ENCODE results near the gene PARP11. TPM values are rescaled to one million over a fixed set of nuclear protein-coding genes. Genes with fewer than 3 reads are reported as not detected.

Gene PARP11
- total RNA-seq, 1 experiment from 2014 or later: 11.3 TPM

DNA sequence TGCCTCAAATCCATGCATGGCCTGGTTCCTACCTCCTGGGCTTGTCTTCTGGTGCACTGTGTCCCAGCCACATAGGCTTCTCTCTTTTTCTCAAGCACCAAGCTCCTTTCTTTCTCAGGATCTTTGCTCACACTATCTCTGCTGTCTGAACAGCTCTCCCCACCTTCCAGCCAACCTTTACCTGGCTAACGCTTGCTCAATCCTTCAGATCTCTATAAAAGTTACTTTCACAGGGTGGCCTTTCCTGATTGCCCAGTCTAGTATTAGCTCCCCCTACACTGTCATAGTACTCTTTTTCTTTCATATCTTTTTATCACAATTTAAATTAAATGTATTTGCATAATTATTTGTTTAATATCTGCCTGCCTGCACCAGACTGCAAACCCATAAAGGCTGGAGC lies 3.8 kb downstream of the PARP11 start:
- Mint-ChIP-seq H3K27me3 (ENCODE audit: low read depth) (no peaks in the 10 kb centered on the region; the same call in 1 of the 2 replicates), H3K4me1 (peaks cover 12 to 16% of the 10 kb centered on the region in 2 experiments), H3K36me3 (ENCODE audit: insufficient read depth in 1 of 3, low read depth in 3 of 3) (peaks cover 7 to 27% (median 11%) of the 10 kb centered on the region in 3 experiments; a peak in 6 of 7 replicates), H3K9me3 (peaks cover 10 to 15% of the 10 kb centered on the region in 2 experiments), H3K27ac (no peak overlapping the region), H3K4me3 (no peak overlapping the region)
- H2BK120ac ChIP-seq (ENCODE audit: low read depth, low read length, poor library complexity, severe bottlenecking): no peak overlapping the region
- TF ChIP-seq, protein P1, sequence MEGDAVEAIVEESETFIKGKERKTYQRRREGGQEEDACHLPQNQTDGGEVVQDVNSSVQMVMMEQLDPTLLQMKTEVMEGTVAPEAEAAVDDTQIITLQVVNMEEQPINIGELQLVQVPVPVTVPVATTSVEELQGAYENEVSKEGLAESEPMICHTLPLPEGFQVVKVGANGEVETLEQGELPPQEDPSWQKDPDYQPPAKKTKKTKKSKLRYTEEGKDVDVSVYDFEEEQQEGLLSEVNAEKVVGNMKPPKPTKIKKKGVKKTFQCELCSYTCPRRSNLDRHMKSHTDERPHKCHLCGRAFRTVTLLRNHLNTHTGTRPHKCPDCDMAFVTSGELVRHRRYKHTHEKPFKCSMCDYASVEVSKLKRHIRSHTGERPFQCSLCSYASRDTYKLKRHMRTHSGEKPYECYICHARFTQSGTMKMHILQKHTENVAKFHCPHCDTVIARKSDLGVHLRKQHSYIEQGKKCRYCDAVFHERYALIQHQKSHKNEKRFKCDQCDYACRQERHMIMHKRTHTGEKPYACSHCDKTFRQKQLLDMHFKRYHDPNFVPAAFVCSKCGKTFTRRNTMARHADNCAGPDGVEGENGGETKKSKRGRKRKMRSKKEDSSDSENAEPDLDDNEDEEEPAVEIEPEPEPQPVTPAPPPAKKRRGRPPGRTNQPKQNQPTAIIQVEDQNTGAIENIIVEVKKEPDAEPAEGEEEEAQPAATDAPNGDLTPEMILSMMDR (conservative IDR thresholded peaks at IDR 0.05): no peak
- no peak overlapping the region for H3K9ac ChIP-seq (ENCODE audit: extremely low read depth, insufficient read length, low read length)
- no peak overlapping the region for H3K4me2 ChIP-seq (ENCODE audit: insufficient read depth, insufficient read length, low read length)
- H3T11ph ChIP-seq (ENCODE audit: low read length): no peak overlapping the region
- no peak overlapping the region for H3K56ac ChIP-seq (ENCODE audit: insufficient read length, low read depth, low read length)
- H3K27me3 ChIP-seq (ENCODE audit: insufficient read depth, low read length): no peaks in the 10 kb centered on the region
- no peak overlapping the region for H2AK5ac ChIP-seq (ENCODE audit: insufficient read length, low read length)
- no peaks in the 10 kb centered on the region for H3K9me3 ChIP-seq (ENCODE audit: control insufficient read depth, low read depth, low read length)
- no peak for DNase-seq
- peaks cover 7% of the 10 kb centered on the region for H3K79me1 ChIP-seq (ENCODE audit: insufficient read depth, low read depth, low read length, poor library complexity, severe bottlenecking)
- no peak overlapping the region for H3K18ac ChIP-seq (ENCODE audit: insufficient read length, low read depth, low read length)
- no peaks in the 10 kb centered on the region for H3K23me2 ChIP-seq (ENCODE audit: insufficient read length, low read depth, low read length, poor library complexity, severe bottlenecking)
- no peak overlapping the region for H2BK5ac ChIP-seq (ENCODE audit: insufficient read length, low read length)
- no peak overlapping the region for H4K91ac ChIP-seq (ENCODE audit: insufficient read length, low read depth, low read length)
- no peak overlapping the region for H2BK12ac ChIP-seq (ENCODE audit: insufficient read length, low read depth, low read length)
- H3K14ac ChIP-seq (ENCODE audit: insufficient read depth, low read length): no peak overlapping the region
- H3K79me2 ChIP-seq (ENCODE audit: insufficient read depth, low read length): 0 out of 2 replicates have a peak, but pooled peaks cover 2% of the 10 kb centered on the region
- no peaks in the 10 kb centered on the region for H4K20me1 ChIP-seq (ENCODE audit: control insufficient read depth, insufficient read depth, insufficient read length)
- no peak overlapping the region for H2BK15ac ChIP-seq (ENCODE audit: low read depth, low read length)
- no peak overlapping the region for H4K5ac ChIP-seq (ENCODE audit: insufficient read length, low read depth, low read length)
- no peak overlapping the region for H3K27ac ChIP-seq (ENCODE audit: insufficient read length, low read depth, low read length)
- no peak overlapping the region for H3K23ac ChIP-seq (ENCODE audit: insufficient read length, low read depth, low read length)
- no peaks in the 10 kb centered on the region for H3K4me1 ChIP-seq (ENCODE audit: insufficient read depth, low read length)
- H2BK20ac ChIP-seq (ENCODE audit: low read depth, low read length, poor library complexity, severe bottlenecking): no peak overlapping the region
- no peak overlapping the region for H3K4ac ChIP-seq (ENCODE audit: low read depth, low read length)
- no peak overlapping the region for H4K8ac ChIP-seq (replicated peaks; ENCODE audit: insufficient read length, low read depth, low read length)
- no CpG with 5 or more reads among the region's 1 CpG for WGBS (ENCODE audit: extremely low coverage, insufficient read length, low lambda C conversion rate)
- no peak overlapping the region for H2AFZ ChIP-seq (ENCODE audit: low read length)

All from H9 (cell line).